ENCODE measurements around the gene SOX5. TPM values are rescaled to one million over a fixed set of nuclear protein-coding genes. Genes with fewer than 3 reads are reported as not detected.

The SOX5 gene
- 1 to 10 TPM; 5.5 to 7.2 (median 5.8) TPM for polyA plus RNA-seq (ENCODE audit: insufficient read length in 3 of 3)
- long read RNA-seq, donor 1: 0 reads
- long read RNA-seq, donor 2: 0 reads
- long read RNA-seq, donor 3: 0 reads
- long read RNA-seq, donor 4: 0 reads
- long read RNA-seq, donor 5: 0 reads
- long read RNA-seq, donor 6: 0 reads
- long read RNA-seq, donor 7: 0 reads
- long read RNA-seq, donor 8, full-length matches to known transcripts: 1 of 1 reads
- long read RNA-seq, donor 8, partial matches to known transcripts: 0 of 1 reads
- long read RNA-seq, donor 8, other reads (novel, unspliced or antisense): 0 of 1 reads
- long read RNA-seq, donor 9, full-length matches to known transcripts: 1 of 1 reads
- long read RNA-seq, donor 9, partial matches to known transcripts: 0 of 1 reads
- long read RNA-seq, donor 9, other reads (novel, unspliced or antisense): 0 of 1 reads
- long read RNA-seq, donor 10: 0 reads
- long read RNA-seq, donor 11: 0 reads
- long read RNA-seq, donor 12: 0 reads
- long read RNA-seq, donor 13: 0 reads
- long read RNA-seq, donor 14: 0 reads
- long read RNA-seq, donor 15: 0 reads
- long read RNA-seq, donor 16: 0 reads

DNA sequence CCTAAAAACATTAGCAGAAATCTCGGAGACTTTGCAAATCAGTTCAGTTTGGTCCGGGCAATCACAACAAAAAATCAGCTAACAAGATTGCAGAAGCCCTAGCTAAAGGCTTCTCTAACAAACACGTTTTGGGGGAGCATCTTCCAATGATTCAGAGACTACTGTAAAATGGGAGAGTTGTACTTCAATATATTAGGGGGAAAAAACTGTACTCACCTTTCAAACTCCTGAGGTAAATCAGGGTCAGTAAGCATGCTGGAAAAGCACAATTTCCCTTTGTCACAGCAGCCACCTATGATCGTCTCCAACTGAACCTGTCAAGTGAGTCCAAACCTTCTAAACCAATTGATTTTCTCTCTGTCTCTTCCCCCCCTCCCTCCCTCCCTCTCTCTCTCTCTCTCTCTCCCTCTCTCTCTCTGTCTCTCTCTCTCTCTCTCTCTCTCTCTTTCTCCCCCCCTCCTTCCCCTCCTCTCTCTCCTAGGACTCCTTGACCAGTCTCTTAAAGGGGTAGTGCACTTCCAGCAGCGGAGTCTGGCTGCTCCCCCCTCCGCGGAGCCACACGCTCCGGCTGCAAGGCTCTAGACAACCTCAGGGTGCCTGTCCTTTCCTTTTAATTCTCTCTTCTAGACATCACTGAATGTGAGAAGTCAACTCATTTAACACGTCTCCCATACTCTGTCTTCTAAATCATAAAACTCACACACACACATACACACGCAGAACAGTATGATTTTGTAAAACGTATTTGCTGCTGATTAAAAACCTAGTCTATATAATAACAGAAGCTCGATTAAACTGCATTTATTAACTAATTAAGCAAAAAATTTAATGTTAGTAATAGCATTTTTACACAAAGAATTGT is at the start of gene SOX5:
Gene SOX5 (minus strand): TSS at position 323 of the 862 bp plus-strand sequence. CDS start 69 bp downstream, at position 254.
- DNase-seq: peak; percentile 52

DNA sequence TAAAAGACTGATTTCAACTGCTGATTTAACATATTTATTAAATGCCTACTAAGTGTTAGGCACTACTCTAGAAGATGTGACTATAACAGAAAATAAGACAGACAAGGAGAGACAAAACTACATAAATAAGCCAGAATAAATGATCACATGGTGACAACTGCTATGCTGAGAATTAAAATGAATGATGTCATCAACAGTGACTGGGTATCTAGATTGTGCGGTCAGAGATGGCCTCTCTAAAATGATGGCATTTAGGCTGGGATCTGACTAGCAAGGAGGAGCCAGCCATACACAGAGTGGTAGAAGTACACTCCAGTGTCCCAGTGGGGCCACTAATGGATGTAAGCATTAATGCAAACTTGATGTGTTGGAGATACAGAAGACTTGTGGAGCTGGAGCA is 37.6 kb upstream of the SOX5 start:
- no peak for DNase-seq

DNA sequence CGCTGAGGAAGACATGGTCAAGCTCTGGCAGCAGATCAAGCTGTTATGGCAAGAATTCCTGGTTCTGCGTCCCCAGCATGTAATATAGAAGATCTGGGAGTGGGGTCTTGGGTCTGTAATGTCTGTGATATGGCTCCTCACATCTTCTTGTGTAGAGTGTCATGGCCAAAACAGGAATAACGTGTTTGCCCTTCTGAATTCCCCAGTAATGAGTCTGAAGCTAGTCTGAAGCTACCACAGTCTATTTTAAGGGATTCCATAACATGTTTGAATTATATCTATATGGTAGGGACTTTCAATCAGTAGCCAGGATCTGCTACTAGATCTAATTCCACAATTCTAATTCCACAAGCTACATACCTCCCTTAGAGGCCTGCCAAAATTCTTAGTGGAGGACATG is 31.4 kb upstream of the SOX5 start:
- DNase-seq: no peak

DNA sequence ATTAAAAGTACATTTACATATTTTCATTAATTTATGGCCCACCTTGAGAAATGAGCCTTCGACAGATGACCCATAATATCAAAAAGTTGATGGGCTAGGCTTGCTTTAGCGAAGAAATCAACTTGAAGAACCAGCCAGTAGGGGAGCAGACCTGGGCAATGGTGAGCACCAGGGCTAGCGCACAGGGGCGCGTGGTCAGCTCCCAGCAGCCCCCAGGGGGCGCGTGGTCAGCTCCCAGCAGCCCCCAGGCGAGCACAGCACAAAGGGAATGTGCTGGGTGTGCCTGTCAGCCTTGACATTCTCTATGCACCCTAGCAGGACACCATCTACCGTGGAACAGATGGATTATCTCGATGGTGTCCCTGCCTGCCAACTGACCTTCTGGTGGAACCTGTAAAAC is 15.3 kb upstream of the SOX5 start:
- no peak for DNase-seq

DNA sequence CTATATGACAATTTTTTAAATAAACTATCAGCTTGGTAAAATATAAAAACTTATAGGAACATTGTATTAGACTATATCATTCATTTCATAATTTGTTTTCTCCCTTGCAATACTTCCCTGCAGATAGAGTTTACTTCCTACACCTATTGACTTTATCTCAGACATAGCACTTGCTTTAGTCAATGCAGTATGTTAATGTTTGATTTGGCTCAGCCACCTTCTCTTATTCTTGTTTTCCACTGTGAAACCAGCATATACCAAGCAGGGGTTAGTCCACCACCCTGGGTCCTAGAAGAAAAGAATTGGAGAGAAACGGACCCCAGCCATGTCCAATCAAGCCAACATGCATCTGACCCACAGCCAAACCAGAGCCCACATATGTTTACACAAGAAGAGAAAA is 10.4 kb upstream of the SOX5 start:
- DNase-seq: no peak

DNA sequence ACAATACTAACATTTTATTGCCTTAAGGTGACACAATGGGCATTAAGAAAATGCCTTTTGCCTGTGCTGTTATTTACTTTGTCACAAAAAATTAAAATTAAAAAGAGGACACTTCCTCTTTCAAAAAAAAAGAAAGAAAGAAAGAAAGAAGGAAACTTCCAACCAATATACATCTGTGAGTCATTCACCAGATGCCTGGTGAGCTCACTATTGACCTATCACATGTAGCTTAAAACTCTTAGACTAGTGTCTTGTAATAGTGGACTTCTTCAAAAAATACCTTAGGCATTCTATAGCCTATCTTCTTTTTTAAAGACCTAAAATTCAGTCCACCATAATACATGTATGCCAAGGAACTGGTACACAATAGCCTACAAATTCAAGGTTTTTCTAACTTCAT is 4.9 kb upstream of the SOX5 start:
- DNase-seq: no peak

DNA sequence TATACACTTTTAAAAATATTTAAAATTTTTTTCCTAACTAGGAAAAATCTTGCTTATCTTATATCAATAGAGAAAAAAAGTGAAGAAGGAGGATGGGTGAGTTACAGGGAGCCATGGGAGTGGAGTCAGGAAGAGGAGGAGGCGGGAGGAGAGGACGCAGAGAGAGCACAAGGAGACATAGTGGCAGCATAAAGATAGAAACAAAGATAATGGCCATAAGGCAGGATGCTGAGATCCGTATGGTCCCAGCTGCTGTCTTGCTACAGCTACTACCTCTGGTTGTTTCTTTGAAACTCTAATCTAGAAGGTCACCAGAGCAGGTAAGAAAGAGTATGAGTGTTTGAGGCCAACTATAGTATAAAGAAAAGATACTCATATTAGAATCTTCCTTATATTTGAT is 2.6 kb upstream of the SOX5 start:
- DNase-seq: no peak

DNA sequence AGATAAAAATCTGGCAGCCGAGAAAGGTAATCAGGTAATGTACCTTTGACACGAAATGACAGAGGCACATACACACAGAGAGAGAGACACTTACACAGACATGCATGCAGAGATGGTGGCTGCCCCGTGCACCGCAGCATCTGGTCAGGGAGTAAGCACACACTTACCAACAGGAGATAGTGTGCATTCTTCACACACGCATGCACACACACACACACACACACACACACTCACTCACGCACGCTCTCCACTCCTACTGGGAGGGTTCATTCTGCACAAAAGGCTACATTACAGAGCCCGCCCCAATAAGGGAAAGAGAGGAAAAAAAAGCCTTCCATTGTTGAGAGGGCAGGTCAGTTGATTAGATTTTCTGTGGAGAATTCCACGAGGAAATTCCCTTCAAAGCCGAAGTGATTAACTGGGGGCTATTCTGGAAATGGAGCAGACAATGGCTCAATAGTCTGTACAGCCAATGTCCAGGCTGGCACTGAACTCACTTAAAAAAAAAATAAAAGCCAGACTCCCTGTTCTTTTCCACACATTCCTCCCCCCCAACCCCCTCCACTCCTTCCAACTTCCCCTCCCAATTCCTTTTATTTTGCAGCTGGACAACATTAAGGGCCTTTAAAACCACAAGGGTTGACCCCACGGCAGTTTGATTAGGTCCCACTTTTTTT is 1.4 kb upstream of the SOX5 start:
- peak; percentile 28 for DNase-seq

DNA sequence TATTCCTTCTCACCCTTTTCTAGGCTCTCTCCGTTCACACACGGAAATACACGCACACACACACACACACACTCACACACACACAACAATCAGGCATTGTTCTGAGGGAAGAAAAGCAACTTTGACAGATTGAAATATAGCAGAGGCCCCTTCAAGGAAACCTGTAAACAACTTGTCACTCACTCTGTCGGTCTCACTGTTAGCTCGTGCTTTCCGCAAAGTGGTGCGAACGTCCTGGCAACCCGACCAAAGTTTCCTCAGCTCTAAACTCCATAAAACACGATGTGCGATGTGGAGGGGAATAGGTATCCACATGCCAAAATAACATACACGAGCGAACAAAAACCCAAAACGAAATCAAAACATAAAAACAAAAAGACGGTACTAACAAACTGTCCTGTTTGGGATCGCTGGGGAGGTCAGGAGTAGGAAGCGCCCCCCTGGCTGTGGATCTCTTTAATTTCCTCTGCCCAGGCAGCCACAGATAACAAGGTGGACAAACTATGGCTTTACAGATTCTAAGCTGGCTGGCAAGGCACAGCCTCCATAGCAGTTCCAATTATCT is 822 bp upstream of the SOX5 start:
- DNase-seq: peak; percentile 28

DNA sequence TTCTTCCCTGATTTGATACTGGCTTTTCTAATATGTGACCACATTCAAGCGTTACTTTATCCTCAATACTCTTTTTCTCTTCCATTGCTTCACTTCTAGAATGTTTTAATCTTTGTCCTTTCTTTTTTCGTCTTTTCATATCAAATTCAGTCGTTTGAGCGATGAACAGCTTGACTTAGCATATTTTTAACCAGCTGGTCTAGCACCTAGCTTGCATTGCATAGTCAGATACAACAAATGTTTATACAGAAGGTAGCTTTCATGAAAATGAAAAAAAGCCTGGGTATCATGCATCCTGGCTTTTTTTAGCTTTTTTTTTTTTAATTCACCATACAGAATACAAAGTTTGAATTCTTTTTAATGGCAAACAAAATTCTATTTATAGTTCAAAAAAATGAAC is 1.2 kb downstream of the SOX5 start:
- no peak for DNase-seq

DNA sequence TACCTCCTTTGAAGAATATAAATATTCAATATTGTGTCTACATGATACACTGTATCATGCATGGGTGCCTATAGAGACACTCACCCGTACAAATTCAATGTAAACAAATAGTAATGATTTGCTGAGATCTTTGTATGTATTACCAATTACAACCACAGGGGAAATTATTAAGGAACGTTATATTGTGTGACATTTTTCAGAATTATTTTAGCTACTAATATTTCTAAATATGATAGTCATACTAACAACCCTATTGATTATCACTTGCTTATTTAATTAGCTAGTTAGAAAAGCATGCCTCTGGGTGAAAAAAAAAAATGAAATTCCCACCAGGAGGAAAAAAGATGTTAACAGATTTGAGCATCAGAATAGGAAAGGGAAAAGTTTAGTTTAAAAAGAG is 2.1 kb downstream of the SOX5 start:
- DNase-seq: no peak

DNA sequence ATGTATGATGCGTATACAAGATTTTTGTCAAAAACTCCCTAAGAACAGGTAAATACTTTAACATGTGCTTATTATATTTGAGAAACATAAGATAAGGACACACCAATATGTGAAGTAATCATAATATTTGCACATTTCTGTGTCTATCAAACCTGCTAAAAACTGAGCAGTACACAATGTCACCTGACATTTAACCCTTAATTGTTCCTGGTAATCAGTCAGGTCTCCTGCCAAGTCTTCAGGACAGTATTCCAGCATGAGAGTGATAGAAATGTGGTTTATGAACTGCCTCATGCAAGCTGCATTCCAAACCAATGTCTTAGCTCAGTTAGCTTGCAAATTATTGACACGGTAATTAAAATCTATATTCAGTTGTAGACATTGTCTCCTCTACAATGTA is 4.2 kb downstream of the SOX5 start:
- DNase-seq: no peak

DNA sequence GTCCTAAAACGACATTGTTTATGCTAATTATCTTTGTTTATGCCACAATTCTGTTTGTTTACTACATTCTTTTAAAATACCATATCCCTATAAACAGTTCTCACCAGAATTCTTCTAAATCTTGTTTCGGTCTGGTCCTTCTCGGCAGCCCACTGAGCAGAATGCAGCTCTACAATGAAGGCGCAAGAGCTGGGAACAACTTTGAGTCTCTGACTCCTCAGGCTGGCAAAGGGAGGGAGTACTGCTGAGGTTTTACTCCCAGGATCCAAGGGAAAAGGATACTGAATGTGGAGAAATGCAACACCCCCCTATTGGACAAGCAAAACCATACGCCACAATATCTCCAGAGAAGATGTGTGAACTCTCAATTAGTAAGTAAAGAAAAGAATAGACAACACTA is 5.4 kb downstream of the SOX5 start:
- peak; percentile 2 for DNase-seq

DNA sequence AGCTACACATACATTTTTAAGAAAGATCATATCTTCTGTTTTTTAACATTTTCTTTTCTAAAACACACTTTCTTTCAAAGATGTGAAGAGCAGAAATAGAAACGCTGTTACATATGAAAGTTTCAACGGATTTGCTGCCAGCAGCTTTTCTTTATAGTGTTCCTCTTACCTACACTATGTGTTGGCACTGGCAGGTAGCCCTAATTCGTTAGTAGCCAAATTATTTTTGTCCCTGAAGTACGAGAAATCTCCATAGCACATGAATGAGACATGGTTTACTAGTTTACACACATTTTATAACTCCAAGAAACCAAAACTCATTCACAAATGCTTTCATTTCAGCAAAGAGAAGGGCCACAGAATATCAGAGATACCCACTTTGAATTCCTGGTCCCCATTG is 6.6 kb downstream of the SOX5 start:
- no peak for DNase-seq

DNA sequence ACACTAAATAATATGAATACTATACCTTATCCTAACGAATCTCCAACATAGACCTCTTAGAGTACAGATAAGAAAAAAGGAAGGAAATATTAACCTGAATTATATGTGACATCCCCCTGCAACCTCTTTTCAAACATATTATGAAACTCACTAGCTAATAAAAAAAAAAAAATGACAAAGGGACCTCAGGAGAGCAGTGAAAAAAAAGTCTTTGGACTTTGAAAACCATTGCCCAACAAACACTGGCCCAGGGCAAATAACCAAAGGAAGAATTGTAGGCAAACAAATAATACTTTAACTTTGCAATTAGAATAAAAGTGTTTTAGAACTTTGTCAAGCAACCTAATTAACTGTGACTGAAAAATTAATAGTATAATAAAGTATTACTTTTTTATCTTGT is 7.7 kb downstream of the SOX5 start:
- no peak for DNase-seq

DNA sequence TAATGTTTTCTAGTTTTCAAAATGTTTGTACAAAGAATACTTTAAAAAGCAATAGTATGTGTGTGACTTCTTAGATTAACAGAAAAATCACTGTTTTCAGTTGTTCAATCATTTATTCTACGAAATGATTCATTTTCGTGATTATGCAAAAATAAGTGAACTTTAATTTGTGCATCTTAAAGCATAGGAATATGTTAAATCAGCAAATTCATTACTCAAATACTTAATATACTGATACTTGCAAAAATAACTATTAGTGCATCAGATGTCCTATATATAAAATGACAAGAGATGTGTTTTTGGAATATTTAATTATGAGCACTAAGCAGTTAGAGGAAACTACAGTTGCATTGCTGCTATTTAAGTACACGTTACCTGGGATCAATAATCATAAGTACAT is 11.0 kb downstream of the SOX5 start:
- DNase-seq: no peak

DNA sequence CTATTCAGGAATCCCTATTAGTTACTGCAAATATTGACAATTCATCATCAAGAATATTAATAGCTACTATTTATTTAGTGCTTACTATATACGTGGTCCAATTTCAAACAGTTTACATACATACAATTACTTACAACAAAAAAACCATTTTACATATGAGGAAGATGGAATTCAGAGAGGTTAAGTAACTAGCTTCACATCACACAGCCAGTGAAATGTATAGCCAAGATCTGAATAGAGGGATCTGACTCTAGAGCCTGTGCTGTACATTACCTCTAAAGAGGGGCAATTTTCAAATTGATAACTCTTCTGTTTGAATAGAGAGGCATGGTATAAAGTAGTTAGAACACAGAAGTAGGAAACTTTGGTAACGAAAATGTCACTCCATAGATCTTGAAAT is 18.3 kb downstream of the SOX5 start:
- DNase-seq: no peak

DNA sequence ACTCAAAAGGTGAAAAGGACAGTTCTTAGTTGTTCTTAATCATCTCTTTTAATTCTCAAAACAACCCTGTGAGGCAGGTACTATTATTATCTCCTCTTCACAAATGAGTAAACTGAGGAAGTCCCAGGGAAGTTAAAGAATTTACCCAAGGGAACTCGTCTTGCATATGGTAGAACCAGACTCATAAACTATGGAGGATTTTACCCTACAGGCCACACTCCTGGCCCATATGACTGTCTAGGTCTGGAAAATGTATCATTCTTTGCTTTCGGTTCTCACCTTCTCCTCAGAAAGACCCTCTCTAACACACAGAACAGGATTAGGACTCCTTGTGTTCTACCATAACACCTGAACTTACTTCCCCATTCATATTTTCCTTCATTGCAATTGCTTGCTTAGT is 18.9 kb downstream of the SOX5 start:
- DNase-seq: no peak

DNA sequence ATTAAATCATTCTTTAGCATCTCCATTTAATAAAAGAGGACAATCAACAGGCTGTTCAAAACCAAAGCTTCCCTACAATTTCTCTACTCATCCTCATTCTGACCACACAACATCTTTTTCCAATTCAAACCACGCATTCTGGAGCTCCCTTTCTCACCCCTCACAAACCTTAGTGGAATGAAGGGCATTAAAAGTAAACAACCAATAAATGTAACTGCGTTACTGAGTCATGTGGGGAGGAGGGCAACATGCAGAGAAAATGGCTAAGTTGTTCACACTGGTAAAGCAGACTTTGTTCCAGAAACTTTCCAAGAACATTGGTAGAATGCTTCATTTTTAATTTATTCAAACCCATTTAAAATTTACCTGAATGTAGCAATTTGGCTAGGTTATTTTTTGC is 19.6 kb downstream of the SOX5 start:
- DNase-seq: no peak

DNA sequence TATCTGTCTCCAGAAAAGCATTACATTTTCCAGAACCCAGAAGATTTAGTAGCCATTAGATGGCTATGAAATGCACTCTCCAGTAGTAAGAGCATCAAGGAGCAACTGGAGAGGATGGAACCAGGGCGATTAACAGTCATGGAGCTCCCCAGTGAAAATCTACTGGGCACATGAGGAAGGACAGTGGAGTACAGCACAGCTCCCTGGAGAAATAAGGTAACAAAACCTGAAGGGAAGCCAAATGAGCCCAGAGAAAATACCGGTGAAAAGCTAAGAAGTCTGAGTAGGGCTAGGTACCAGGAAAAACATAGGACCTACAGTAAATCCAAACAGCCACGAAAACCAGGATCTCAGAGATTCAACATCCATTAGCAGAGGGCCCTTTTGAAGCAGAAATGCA is 21.6 kb downstream of the SOX5 start:
- no peak for DNase-seq

DNA sequence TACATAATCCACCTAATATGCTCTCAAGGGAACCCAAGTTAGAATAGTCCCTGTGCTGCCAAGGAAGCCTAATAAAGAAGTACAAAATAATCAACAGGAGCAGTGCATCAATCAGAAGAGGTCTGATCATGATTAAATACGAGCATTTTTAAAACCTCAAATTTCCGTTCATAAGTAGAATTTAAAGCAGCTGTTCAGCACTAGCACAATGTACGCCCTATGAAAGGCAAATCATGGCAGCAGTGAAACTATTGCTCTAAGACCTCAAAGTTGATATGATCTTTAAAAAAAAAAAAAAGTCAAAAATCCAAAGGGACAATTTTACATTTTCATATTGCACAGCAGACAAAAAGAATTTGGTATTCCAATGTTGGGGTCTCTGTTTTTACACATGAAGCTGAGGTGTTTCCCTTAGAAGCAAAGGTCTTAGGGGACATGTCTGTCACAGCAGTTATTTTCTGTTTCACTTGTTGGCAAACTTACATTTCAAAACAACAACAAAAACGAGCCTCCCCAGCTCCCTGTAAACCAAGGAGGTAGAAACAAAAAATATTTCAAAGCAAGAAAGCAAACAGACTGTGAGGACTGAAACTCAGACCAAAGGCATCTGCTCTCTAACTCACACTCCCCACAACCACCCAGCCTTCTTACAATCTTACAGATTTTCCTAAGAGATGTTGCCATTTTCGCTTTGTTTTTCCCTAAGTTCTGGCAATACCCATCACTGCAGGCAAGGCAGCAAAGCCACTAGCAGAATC is 28.2 kb downstream of the SOX5 start:
- no peak for DNase-seq
